H1 (cell line): ENCODE data around the gene MAGI3. TPM values are rescaled to one million over a fixed set of nuclear protein-coding genes. Genes with fewer than 3 reads are reported as not detected.
A peak's percentile ranks its signal among the peaks of the same experiment; 100 is the strongest.

Experiments used
- CTCF ChIA-PET: fragments of 300-600 bp; sonication (Branson Sonifier 250); formaldehyde crosslinking; loops from one replicate; lab custom pipeline; 2021; ENCODE audit not compliant: partially characterized antibody; lab: Charles Lee
- POLR2A ChIA-PET: fragments of 300-600 bp; sonication (Branson Sonifier 250); formaldehyde crosslinking; loops from one replicate; lab custom pipeline; 2021; ENCODE audit warnings: inconsistent platforms; ENCODE audit not compliant: partially characterized antibody; lab: Charles Lee
- DNase-seq, 2 experiments: peaks; one replicate each; pipeline versions ENCODE4 v3.0.0 to v3.0.0-alpha.2; 2010 to 2022; ENCODE audit warnings: low spot score in 2 of 2, low read depth in 1 of 2, mixed read lengths in 1 of 2
- FAIRE-seq: peaks from 2 replicates; lab custom pipeline; 2011; peaks lifted over from hg19 to GRCh38; lab: Jason Lieb, UNC
- H2AFZ ChIP-seq: 2 replicates; pipeline ENCODE4 v1.8.1; 2012; ENCODE audit warnings: low read length, inconsistent platforms
- H2AK5ac ChIP-seq: 2 replicates; pipeline ENCODE4 v1.6.1; 2013; ENCODE audit warnings: low read depth, low read length
- H2BK120ac ChIP-seq: replicated peaks from 2 replicates; pipeline ENCODE3; 2013; ENCODE audit warnings: low read depth, low read length, inconsistent platforms
- H2BK12ac ChIP-seq: 2 replicates; pipeline ENCODE4 v1.6.1; 2013; ENCODE audit warnings: low read depth, low read length
- H2BK15ac ChIP-seq: 2 replicates; pipeline ENCODE4 v1.6.1; 2013; ENCODE audit warnings: low read length
- H2BK20ac ChIP-seq: 2 replicates; pipeline ENCODE4 v1.6.1; 2013; ENCODE audit warnings: low read length
- H2BK5ac ChIP-seq: 2 replicates; pipeline ENCODE4 v1.6.1; 2013; ENCODE audit warnings: low read depth, low read length
- H3K14ac ChIP-seq: 2 replicates; pipeline ENCODE4 v1.6.1; 2013; ENCODE audit warnings: inconsistent platforms; ENCODE audit not compliant: insufficient read length
- H3K18ac ChIP-seq: 2 replicates; pipeline ENCODE4 v1.6.1; 2013; ENCODE audit warnings: low read length; ENCODE audit errors: extremely low read depth
- H3K23ac ChIP-seq: 2 replicates; pipeline ENCODE4 v1.6.1; 2013; ENCODE audit warnings: inconsistent platforms; ENCODE audit not compliant: insufficient read length
- H3K23me2 ChIP-seq: 2 replicates; pipeline ENCODE4 v1.6.1; 2013; ENCODE audit warnings: low read depth, low read length
- H3K27ac ChIP-seq: 2 replicates; pipeline ENCODE4 v1.6.1; 2011; ENCODE audit warnings: low read depth, low read length, inconsistent platforms
- H3K27me3 ChIP-seq, 4 experiments: replicated peaks in 1 of 4; 1 replicate in 1 of 4; 2 replicates in 3 of 4; pipeline versions ENCODE4 v1.6.1 to v1.8.1; 2011 to 2013; ENCODE audit warnings: low read length in 3 of 4, mild to moderate bottlenecking in 3 of 4, inconsistent platforms in 2 of 4, mixed read lengths in 2 of 4, moderate library complexity in 1 of 4; ENCODE audit not compliant: control insufficient read depth in 3 of 4, insufficient read depth in 3 of 4; ENCODE audit errors: extremely low read depth in 1 of 4
- H3K36me3 ChIP-seq, 4 experiments: 2 replicates each; pipeline versions ENCODE4 v1.6.1 to v1.8.1; 2011 to 2013; ENCODE audit warnings: mild to moderate bottlenecking in 4 of 4, low read length in 3 of 4, moderate library complexity in 2 of 4, control low read depth in 1 of 4, inconsistent platforms in 1 of 4; ENCODE audit not compliant: insufficient read depth in 4 of 4, control insufficient read depth in 2 of 4
- H3K4ac ChIP-seq: replicated peaks from 2 replicates; pipeline ENCODE3; 2013; ENCODE audit warnings: low read length, low read depth, mixed read lengths, inconsistent platforms; ENCODE audit not compliant: insufficient read length
- H3K4me1 ChIP-seq, 4 experiments: replicated peaks in 1 of 4; 1 replicate in 1 of 4; 2 replicates in 3 of 4; pipeline versions ENCODE4 v1.6.1 to v1.8.1; 2011 to 2013; ENCODE audit warnings: low read length in 3 of 4, inconsistent platforms in 2 of 4, mixed read lengths in 1 of 4; ENCODE audit not compliant: insufficient read depth in 4 of 4, control insufficient read depth in 3 of 4
- H3K4me2 ChIP-seq, 2 experiments: 2 replicates each; pipeline versions ENCODE4 v1.6.1 to v1.8.1; 2011 to 2013; ENCODE audit warnings: low read depth in 2 of 2, low read length in 2 of 2, control low read depth in 1 of 2, inconsistent platforms in 1 of 2, mild to moderate bottlenecking in 1 of 2; ENCODE audit not compliant: insufficient read depth in 1 of 2
- H3K4me3 ChIP-seq, 4 experiments: fragments of 200-600, 300-600 bp in 1 of 4; sonication (generic), shearing (Covaris generic), sonication (Bioruptor Twin) in 1 of 4; 2 replicates each; pipeline versions ENCODE4 v1.5.1 to v1.8.1; 2011 to 2016; ENCODE audit warnings: low read length in 4 of 4, low read depth in 3 of 4, control low read depth in 2 of 4, inconsistent platforms in 2 of 4, mild to moderate bottlenecking in 2 of 4, mixed read lengths in 1 of 4, moderate library complexity in 1 of 4; ENCODE audit not compliant: insufficient read depth in 2 of 4; ENCODE audit errors: extremely low read depth in 1 of 4
- H3K56ac ChIP-seq: replicated peaks from 2 replicates; pipeline ENCODE3; 2013; ENCODE audit warnings: low read depth, mild to moderate bottlenecking, mixed read lengths, low read length, inconsistent platforms; ENCODE audit not compliant: insufficient read length
- H3K79me1 ChIP-seq: 2 replicates; pipeline ENCODE4 v1.6.1; 2013; ENCODE audit warnings: low read depth, low read length, control low read depth
- H3K79me2 ChIP-seq, 2 experiments: 2 replicates each; pipeline versions ENCODE4 v1.6.1 to v1.8.1; 2012 to 2013; ENCODE audit warnings: low read length in 2 of 2, mild to moderate bottlenecking in 2 of 2, inconsistent platforms in 1 of 2; ENCODE audit not compliant: insufficient read depth in 2 of 2, control insufficient read depth in 1 of 2
- H3K9ac ChIP-seq, 4 experiments: replicated peaks in 1 of 4; 1 replicate in 1 of 4; 2 replicates in 3 of 4; pipeline versions ENCODE4 v1.6.1 to v1.8.1; 2011 to 2013; ENCODE audit warnings: low read depth in 3 of 4, low read length in 3 of 4, control low read depth in 2 of 4, mild to moderate bottlenecking in 2 of 4, moderate library complexity in 2 of 4, inconsistent platforms in 1 of 4; ENCODE audit errors: extremely low read depth in 1 of 4
- H3K9me3 ChIP-seq, 2 experiments: 2 replicates each; pipeline versions ENCODE4 v1.6.1 to v1.8.1; 2012 to 2013; ENCODE audit warnings: mild to moderate bottlenecking in 2 of 2, moderate library complexity in 2 of 2, control low read depth in 1 of 2, inconsistent platforms in 1 of 2, low read depth in 1 of 2, low read length in 1 of 2, mixed read lengths in 1 of 2; ENCODE audit not compliant: insufficient read depth in 2 of 2
- H4K20me1 ChIP-seq, 2 experiments: replicated peaks in 1 of 2; 2 replicates each; pipeline versions ENCODE3 to v1.8.1; 2011 to 2013; ENCODE audit warnings: inconsistent platforms in 2 of 2, low read length in 2 of 2, mild to moderate bottlenecking in 1 of 2; ENCODE audit not compliant: insufficient read depth in 2 of 2, control insufficient read depth in 1 of 2
- H4K5ac ChIP-seq: 2 replicates; pipeline ENCODE4 v1.6.1; 2013; ENCODE audit warnings: low read length, low read depth, mixed read lengths, inconsistent platforms; ENCODE audit not compliant: insufficient read length
- H4K8ac ChIP-seq: 2 replicates; pipeline ENCODE4 v1.8.0; 2013; ENCODE audit warnings: mild to moderate bottlenecking, moderate library complexity, low read length, inconsistent platforms; ENCODE audit not compliant: insufficient read depth; ENCODE audit errors: extremely low read depth
- H4K91ac ChIP-seq: replicated peaks from 2 replicates; pipeline ENCODE3; 2013; ENCODE audit warnings: low read length, mixed read lengths, inconsistent platforms; ENCODE audit not compliant: insufficient read length
- EGR1 ChIP-seq: IDR thresholded peaks from 2 replicates; pipeline ENCODE4 v1.6.1; 2011; ENCODE audit warnings: low read depth, low read length, borderline replicate concordance
- RAD21 ChIP-seq, 2 experiments: IDR thresholded peaks in 1 of 2; conservative IDR thresholded peaks in 1 of 2; 2 replicates each; pipeline ENCODE4 v1.6.1; 2011; ENCODE audit warnings: low read depth in 2 of 2, low read length in 2 of 2, improper control_type of control experiment in 1 of 2, inconsistent platforms in 1 of 2, mild to moderate bottlenecking in 1 of 2, moderate library complexity in 1 of 2
- WGBS, 2 experiments: shearing (Covaris generic) in 1 of 2; methylation state at CpG; one replicate each; pipeline versions ENCODE4 v1.1.6 to v1.1.7; 2013 to 2015; ENCODE audit warnings: low lambda C conversion rate in 2 of 2, mixed read lengths in 2 of 2, inconsistent platforms in 1 of 2, low coverage in 1 of 2, missing lambda C conversion rate in 1 of 2; ENCODE audit not compliant: insufficient replicate concordance in 2 of 2, insufficient coverage in 1 of 2, insufficient read length in 1 of 2; ENCODE audit errors: extremely low coverage in 1 of 2, missing lambda C conversion rate in 1 of 2; 5-methylcytosine and 5-hydroxymethylcytosine counted together
- polyA plus RNA-seq, 7 experiments: library from polyadenylated mRNA; depleted of rRNA in 3 of 7; stranded (reverse) in 5 of 7; unstranded in 2 of 7; fragments of >200 nt in 5 of 7; fragments of 200-250 nt in 2 of 7; gene quantifications; 1 replicate in 5 of 7; 2 replicates in 1 of 7; 4 replicates in 1 of 7; pipeline versions ENCODE4 v1.2.1 to v1.2.3, GENCODE V29; 2011 to 2013; ENCODE audit warnings: missing spikeins in 2 of 7, mixed read lengths in 2 of 7
- total RNA-seq: library from RNA; stranded (reverse); fragmentation: NEBNext Ultra II Directional; extraction: Animal tissue kit (Norgen Biotek cat#: 25700); gene quantifications from 2 replicates; pipeline ENCODE4 v1.2.1, GENCODE V29; 2021
- TF ChIP-seq, protein P1 (sequence below), 3 experiments: IDR thresholded peaks; 1 replicate in 2 of 3; 2 replicates in 1 of 3; pipeline versions ENCODE4 v1.5.1 to v1.6.1; 2011; ENCODE audit warnings: low read length in 3 of 3, mild to moderate bottlenecking in 3 of 3, inconsistent platforms in 2 of 3, low read depth in 1 of 3, moderate library complexity in 1 of 3; ENCODE audit not compliant: insufficient read depth in 1 of 3; ENCODE audit errors: control extremely low read depth in 1 of 3

MAGI3 gene
- total and polyA plus RNA-seq, 2 of the 8 experiments (the other 6 are each of a cell fraction or from before 2014, with no cell fraction given), result 2.3 to 7.8 TPM

DNA sequence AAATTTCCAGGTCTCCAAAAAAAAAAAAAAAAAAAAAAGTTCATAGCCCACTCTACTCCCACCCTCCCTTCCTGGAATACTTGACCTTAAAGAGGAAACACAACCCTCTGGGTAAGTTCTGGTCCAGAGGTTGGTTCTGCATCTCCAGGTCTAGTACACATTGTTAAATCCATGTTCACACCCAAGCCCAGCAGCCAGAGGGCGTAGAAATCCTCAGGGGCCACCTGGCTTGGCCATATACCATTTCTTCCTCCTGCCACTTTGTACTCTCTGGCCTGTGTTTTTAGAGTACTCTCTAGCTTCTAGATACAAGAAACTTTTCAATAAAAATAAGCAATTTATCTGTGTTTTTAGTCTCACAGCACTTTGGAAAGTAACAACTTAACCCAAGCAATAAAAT is 279.7 kb downstream of the MAGI3 start:
- no peak overlapping the region for H4K8ac ChIP-seq
- WGBS, 2 experiments, result 81% methylated on average over 1 of the region's 1 CpG; no CpG with 5 or more reads in 1 of the 2 experiments
- H2BK120ac ChIP-seq, result no peak overlapping the region
- no peaks in the 10 kb centered on the region for H4K20me1 ChIP-seq
- H3K4me1 ChIP-seq, result no peaks in the 10 kb centered on the region
- no peak overlapping the region for H2BK5ac ChIP-seq
- H3K14ac ChIP-seq, result no peak overlapping the region
- FAIRE-seq, result no peak
- no peaks in the 10 kb centered on the region for H3K36me3 ChIP-seq
- POLR2A ChIA-PET, result no interaction called here
- H3K9ac ChIP-seq, result no peak overlapping the region
- no peak overlapping the region for H3K27ac ChIP-seq
- H3K27me3 ChIP-seq, result no peaks in the 10 kb centered on the region
- no peak overlapping the region for H4K91ac ChIP-seq
- CTCF ChIA-PET, result interaction anchor here (0.7 to 1.9 kb wide), 6 partner anchors 9 to 976 kb away, joined by 3 to 4 read pairs (median 4); no protein-coding TSS in a partner anchor
- H3K4me2 ChIP-seq, result no peak overlapping the region
- no peak overlapping the region for H2BK20ac ChIP-seq
- H3K79me2 ChIP-seq, result no peaks in the 10 kb centered on the region
- H4K5ac ChIP-seq, result no peak overlapping the region
- no peak overlapping the region for H3K4me3 ChIP-seq
- H2AK5ac ChIP-seq, result no peak overlapping the region
- no peak overlapping the region for H2BK12ac ChIP-seq
- H3K56ac ChIP-seq, result no peak overlapping the region
- H3K9me3 ChIP-seq, result no peaks in the 10 kb centered on the region
- H3K4ac ChIP-seq, result no peak overlapping the region
- no peak overlapping the region for H3K23ac ChIP-seq
- H2BK15ac ChIP-seq, result no peak overlapping the region
- H3K79me1 ChIP-seq, result no peaks in the 10 kb centered on the region
- H3K18ac ChIP-seq, result no peak overlapping the region
- DNase-seq, result no peak
- no peaks in the 10 kb centered on the region; the same call in 1 of the 2 replicates for H3K23me2 ChIP-seq
- H2AFZ ChIP-seq, result no peak overlapping the region
- no peak for TF ChIP-seq EGR1
- TF ChIP-seq, protein P1, sequence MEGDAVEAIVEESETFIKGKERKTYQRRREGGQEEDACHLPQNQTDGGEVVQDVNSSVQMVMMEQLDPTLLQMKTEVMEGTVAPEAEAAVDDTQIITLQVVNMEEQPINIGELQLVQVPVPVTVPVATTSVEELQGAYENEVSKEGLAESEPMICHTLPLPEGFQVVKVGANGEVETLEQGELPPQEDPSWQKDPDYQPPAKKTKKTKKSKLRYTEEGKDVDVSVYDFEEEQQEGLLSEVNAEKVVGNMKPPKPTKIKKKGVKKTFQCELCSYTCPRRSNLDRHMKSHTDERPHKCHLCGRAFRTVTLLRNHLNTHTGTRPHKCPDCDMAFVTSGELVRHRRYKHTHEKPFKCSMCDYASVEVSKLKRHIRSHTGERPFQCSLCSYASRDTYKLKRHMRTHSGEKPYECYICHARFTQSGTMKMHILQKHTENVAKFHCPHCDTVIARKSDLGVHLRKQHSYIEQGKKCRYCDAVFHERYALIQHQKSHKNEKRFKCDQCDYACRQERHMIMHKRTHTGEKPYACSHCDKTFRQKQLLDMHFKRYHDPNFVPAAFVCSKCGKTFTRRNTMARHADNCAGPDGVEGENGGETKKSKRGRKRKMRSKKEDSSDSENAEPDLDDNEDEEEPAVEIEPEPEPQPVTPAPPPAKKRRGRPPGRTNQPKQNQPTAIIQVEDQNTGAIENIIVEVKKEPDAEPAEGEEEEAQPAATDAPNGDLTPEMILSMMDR (IDR thresholded peaks at IDR 0.05; ENCODE audit: control extremely low read depth in 1 of 3, insufficient read depth in 1 of 3, low read depth in 1 of 3, low read length in 3 of 3), result peak; percentile 12 to 24 (median 15); a peak in 3 of 4 replicates
- peak; percentile 16 to 22; a peak in 2 of 4 replicates for TF ChIP-seq RAD21 (IDR thresholded peaks at IDR 0.05 in 1 of 2, conservative IDR thresholded peaks at IDR 0.05 in 1 of 2; ENCODE audit: low read depth in 2 of 2, low read length in 2 of 2)
